ENCODE measurements around the gene STPG2.

STPG2 gene

DNA sequence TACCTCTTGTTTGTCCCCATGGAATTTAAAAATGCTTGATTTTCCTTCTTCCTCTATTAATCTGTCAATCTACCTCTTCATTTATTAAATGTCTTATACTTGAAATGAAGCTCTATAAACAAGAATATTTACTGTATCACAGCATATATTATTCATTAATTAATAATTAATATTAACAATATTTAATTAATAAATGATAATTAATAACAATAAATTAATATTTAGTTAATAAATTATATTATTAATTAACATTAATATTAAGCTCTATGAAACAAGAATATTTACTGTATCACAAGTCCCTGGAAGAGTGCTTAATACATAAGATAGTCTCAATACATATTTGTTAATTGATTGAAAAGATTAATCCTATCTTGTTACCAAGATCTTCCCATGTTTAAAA, 306.6 kb downstream of the STPG2 start:
- DNase-seq, result no peak

GRCh38 chr4:97828646-97829045, 314.6 kb downstream of the STPG2 start:
- no peak for DNase-seq

GRCh38 chr4:97819294-97819693, 324.0 kb downstream of the STPG2 start:
- DNase-seq, result no peak

- no peak for DNase-seq
Observed at GRCh38 chr4:97812768-97813167, 330.5 kb downstream of the STPG2 start.

DNA sequence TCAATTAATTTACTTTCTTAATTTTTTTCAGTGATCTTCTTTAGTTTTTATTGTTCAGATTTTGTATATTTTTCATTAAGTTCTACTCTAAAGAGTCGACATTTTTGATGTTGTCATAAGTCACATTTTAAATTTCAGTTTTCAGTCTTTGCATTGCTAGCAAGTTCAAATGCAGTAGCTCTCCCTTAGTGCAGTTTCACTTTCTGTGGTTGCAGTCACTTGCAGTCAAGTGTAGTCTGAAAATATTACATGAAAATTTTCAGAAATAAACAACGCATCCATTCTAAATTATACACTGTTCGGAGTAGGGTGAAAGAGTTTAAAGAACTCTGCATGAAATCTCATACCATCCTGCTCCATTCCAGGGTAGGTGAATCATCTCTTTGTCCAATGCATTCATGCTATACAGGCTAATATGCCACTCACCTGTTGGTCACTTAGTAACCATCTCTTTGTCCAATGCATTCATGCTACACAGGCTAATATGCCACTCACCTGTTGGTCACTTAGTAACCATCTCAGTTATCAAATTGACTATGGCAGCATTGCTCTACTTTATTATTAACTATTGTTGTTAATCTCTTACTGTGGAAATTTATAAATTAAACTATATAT, 356.9 kb downstream of the STPG2 start:
- DNase-seq, result no peak

GRCh38 chr4:97778174-97778573, 365.1 kb downstream of the STPG2 start:
- no peak for DNase-seq

- DNase-seq, result no peak
Observed at GRCh38 chr4:97774347-97774989, 368.8 kb downstream of the STPG2 start.

DNA sequence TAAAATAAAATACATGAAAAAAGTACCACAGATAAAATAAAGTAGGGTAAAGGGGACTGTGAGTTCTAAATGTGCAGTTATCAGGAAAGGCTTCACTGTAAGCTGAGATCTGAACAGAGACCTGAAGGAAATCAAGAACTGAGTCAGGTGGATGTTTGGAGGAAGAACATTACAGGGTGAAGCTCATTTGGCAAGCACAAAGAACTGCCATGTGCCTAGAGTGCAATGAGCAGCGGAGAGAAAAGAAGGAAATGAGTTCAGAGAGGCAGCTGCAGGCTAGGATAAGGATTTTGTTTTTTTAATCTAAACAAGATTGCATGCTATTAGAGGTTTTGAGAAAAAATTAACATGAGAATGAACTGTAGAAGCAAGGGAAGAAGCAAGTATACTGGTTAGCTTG, 373.1 kb downstream of the STPG2 start:
- no peak for DNase-seq

GRCh38 chr4:97762115-97762512, 381.2 kb downstream of the STPG2 start:
- DNase-seq, result no peak

DNA sequence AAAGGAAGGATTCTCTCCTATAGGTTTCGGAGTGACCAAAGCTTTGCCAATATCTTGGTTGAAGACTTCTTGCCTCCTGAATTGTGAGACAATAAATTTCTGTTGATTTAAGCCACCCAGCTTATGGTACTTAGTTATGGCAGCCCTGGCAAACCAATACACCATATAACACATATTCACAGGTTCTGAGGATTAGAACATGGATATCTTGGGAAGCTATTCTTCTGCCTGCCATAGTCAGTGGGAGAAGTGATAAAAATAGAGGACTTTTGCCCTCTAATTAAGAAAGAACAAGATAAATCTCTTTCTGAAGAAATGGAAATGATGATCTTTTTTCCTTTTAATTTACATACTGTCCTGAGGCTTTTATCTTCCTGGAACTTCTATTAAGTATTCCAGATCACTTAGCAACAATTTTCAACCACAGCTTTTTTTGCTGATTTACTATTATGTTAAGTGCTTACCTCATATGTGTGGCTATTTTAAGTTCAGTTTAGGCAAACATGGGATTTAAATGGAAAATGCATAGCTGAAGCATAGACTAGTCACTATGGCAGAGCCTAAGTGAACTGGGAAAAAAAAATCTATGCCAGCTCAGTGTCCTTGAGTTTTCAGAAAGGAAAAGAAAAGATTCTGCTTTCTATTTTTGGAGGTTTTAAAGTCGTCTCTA, 381.7 kb downstream of the STPG2 start:
- DNase-seq, result no peak

DNA sequence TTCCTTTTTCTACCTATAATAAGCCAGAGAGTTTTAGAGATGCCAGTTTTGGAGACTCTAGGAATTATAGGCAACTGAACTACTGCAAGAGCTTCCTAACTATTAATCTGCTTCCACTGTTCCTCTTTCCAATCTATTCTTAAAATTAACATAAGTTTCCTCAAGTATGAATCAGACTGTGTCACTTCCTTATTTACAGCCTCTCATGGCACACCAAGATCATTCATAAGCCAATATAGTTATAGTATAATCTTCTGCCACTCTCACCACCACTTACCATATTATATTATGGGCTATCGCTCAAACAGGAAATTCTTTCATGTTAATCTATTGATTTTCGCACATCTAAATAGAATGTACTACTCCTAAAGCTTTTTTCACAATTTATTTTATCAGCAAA, 383.5 kb downstream of the STPG2 start:
- no peak for DNase-seq

DNA sequence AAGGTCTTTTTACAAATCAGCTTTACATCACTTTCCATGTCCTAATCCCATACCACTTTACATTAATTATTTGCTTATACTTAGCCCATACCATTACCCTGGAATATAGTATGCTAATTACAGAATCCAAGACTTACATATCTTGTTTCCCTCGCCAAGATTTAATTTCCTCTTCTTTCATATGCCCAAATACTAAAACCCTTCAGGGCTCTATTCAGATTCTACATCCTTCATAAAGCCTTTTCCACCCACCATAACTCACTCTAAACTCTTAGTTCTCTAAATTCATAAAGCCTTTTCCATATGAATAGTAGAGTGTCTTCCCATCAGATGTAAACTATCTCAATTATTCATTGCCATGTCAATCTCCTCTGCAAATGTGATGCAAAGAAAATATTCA, 390.7 kb downstream of the STPG2 start:
- no peak for DNase-seq

DNA sequence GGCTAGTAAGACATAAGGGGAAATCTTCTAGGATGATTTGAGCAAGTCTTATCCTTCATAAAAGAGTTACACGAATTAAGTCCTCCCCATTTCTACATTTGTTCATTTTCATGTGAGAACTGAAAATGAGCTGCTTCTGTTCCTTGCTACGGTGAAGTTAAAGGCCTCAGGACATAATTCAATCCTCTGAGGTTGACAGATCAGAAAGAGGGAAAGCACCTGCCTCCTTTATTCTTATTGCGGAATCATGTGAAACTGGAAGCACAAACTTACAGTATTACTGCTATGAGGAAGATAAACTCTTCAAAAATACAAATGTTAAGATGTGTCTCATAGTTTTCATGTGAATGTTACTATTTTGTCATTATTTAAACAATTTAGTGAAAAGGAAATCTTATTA, 395.3 kb downstream of the STPG2 start:
- no peak for DNase-seq

DNA sequence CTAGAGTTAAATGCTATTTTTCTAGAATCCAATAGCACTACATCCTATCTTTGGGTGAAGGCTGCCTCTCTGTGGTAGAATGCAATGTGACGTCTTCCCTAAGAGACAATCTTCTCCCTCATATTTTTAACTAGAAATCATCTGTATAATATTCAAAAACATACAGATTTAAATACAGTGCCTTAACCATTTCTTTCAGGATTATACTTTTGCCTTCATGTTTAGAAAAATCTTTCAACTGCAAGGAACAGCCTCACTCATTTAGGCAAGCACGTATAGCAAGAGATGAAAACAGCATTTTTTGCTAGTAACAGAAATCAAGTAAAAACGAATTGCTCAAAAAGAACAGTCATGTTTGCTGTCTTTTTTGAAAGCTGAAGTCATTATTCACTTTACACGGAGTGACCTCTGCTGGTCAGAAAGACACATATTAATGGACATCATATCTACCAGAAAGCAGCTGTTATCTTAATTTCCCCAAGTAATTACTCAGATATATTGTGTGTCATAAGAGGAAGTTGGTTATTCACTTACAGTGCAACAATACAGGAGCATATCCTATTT, 422.3 kb downstream of the STPG2 start:
- peak in 4 of 56 donors; percentile 2 to 16 (median 12) for DNase-seq

GRCh38 chr4:97691111-97691605, 452.1 kb downstream of the STPG2 start:
- no peak for DNase-seq

DNA sequence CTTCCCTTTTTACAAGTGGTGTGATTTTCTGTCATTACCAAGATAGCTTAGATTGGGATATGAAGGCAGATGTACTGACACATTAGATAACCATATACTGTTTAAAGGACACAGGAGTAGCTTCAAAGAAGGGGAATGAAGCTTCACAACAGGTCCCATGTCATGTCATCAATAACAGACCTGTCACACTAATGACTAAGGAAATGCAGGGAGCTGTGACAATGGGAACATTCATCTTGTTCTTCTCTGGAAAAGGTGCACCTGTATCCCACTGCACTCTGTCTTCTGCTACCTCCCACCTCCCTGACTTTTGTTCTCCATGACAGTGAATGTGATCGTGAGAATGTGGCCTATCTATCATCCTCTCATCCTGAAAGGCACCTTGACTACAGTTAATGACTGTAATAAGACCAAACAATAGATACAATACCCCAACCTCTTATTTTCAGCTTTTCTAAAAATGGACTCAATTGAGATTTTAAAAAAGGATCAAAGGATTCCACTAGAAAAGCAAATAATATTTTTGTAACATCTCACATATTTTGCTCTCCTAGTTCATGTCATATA, 472.5 kb downstream of the STPG2 start:
- DNase-seq, result no peak

DNA sequence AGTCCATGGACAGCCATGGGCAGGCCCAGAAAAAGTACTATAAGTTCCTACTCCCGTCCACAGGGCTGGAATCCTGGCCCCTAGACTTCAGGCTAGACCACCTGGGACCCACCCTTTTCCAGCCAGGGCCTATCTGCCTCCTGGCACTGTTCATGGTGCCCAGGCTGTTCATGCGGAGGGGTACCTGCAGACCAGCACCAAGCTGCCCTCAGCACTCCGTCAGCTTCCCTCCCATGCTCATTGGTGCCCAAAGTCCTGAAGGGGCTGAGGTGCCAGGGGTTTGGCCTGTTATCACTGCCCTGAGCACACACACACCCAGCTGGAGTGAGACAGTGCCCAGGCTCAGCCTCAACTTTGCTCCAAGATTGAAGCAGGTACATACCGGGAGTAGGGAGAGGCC, 477.7 kb downstream of the STPG2 start:
- no peak for DNase-seq

GRCh38 chr4:97664741-97665140, 478.5 kb downstream of the STPG2 start:
- DNase-seq, result no peak

DNA sequence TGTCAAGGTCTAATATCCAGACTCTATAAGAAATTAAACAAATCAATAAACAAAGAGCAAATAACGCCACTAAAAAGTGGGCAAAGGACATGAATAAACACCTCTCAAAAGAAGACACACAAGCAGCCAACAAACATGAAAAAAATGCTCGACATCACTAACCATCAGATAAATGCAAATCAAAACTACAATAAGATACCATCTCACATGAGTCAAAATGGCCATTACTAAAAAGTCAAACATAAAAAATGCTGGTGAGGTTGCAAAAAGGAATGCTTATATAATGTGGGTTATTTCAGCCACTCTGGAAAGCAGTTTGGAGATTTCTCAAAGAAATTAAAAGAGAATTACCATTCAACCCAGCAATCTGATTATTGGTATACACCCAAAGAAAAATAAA, 481.1 kb downstream of the STPG2 start:
- no peak for DNase-seq

GRCh38 chr4:97656044-97656720, 487.1 kb downstream of the STPG2 start:
- DNase-seq, result no peak

GRCh38 chr4:97653701-97654100, 489.6 kb downstream of the STPG2 start:
- DNase-seq, result no peak

DNA sequence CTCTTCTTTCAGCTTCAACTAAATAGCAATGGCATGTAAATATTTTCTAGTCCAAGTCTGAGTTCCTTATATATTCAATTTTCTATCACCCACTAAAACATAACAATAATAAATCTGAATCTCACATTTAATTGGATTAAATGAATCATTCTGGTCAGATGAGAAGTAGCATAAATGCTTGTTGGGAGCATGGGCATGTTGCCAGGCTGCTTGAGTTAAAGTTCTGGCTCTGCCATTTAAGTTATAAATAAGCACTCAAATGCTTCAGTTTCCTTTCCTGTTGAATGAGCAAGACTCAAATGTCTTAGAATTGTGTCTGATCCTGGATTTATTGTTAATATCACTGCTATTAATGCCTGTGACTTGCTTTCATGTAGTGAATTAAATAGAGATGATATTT, 496.3 kb downstream of the STPG2 start:
- DNase-seq, result peak in 15 of 56 donors; percentile 1 to 48 (median 15)

Data from amygdala (tissue), 56 donors.